NCI-H446 treated with DMSO at 0.1 percent for 48 hours (cell line): ENCODE measurements around the gene DENND2D.

Source experiments
- DNase-seq: peaks from one replicate; lab custom pipeline; 2025; lab: John Stamatoyannopoulos, UW

Gene DENND2D

DNA sequence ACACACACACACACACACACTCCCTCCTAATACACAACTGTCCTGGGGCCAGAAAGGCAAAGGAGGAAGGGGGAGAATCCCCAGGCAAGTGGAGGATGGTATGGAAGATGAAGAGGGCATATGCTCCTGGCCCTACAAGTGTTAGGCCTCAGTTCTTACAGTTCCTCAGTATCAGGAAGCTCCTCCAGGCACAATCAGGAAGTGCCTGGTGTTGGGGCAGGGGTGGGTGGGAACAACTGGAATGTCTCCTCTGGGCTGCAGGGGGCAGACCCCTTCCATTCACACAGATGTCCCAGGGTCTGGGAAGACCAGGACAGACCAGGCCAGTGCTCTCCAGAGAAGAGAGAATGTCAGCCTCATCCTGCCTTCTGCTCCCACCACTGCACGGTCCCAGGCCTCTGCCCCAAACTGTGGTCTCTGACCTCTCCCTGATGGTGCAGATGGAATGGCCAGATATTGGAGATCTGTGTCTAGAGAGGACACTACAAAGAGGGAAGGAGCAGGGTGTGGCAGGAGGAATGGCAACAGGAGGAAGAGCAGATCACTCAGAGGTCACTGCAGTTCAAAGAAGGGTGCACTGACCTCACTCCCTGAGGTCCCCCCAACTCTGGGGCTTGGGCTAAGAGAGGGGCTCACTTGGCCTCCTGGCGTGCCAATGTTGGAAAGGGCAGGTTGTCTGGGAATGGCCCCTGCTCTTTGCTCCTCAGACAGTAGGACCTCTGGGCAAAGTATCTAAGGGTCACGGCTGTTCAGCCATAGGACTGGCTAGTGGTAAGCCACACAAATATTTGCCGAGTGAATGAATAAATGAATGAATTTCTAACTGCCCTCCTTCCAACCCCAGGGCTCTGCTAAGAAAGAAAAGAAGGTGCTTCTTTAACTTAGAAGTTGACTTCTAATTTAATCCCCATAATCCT is 2.5 kb upstream of the DENND2D start:
- no peak for DNase-seq

- DNase-seq, result no peak
These were observed 1.9 kb upstream of the DENND2D start for GRCh38 chr1:111202366-111202706.

GRCh38 chr1:111201275-111202090 is 1.0 kb upstream of the DENND2D start:
- no peak for DNase-seq

- no peak for DNase-seq
These were observed 336 bp upstream of the DENND2D start for GRCh38 chr1:111200802-111201161.

GRCh38 chr1:111199329-111199728 is 1.1 kb downstream of the DENND2D start:
- no peak for DNase-seq

DNA sequence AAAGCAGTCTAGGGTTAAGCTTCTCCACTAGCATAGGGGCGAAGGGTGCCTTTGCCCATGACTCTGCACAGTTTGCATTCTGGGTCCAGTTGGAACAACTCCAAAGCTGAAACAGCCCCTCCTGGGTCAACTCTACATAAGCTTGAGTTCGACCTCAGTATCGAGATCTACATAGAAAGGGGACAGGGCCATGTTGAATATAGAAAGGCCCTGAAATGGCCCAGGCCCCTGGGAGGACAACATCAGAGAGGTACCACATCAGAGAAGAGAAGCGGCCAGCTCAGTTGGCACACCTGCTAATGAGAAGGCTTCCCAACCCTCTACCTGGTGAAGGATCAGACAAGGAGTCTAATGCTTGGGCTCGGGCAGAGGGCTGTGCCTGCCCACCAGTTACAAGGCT is 1.6 kb downstream of the DENND2D start:
- DNase-seq, result no peak

GRCh38 chr1:111197598-111198284 is 2.7 kb downstream of the DENND2D start:
- DNase-seq, result peak; percentile 4

GRCh38 chr1:111196213-111196612 is 4.2 kb downstream of the DENND2D start:
- DNase-seq, result no peak

GRCh38 chr1:111195002-111195684 is 5.3 kb downstream of the DENND2D start:
- no peak for DNase-seq

GRCh38 chr1:111193712-111194480 is 6.5 kb downstream of the DENND2D start:
- no peak for DNase-seq

DNA sequence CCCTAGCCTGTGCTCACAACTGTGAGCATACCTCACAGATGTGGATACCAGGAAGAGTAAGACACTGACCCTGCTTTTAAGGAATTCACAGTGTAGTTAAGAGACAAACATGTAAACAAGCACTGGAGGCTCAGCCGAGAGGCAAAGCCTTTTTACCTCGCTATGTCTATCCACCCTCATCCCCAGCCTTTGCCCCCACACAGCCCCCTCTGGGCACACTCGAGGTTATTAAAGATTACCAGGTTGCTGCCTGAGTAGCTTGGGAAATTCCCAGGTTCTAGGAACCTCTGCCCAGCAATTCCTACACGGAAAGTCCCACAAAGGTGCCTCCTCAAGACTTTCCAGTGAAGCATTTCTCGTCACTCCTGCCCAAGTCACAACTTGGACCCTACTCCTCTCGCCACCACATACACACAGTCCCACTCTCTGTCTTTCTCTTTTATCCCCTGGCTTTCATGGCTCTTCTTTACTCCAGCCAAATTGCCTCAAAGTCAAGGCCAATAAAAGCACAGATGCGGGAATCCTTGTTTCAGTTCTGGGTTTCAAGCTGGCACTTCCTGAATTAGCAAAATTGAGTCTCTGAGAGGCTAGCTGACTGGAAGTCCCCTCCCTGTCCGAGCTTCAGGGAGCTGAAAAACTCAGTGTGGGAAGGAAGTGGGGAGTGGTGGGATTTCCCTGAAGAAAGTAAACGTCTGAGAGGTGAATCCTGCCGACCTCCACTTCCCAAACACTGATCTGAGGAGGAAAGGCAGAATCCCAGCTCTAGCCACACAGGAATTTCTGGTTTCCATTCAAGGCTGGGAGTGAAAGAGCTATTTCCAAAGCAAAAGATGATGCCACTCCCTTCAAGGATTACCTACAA is 7.6 kb downstream of the DENND2D start:
- no peak for DNase-seq

DNA sequence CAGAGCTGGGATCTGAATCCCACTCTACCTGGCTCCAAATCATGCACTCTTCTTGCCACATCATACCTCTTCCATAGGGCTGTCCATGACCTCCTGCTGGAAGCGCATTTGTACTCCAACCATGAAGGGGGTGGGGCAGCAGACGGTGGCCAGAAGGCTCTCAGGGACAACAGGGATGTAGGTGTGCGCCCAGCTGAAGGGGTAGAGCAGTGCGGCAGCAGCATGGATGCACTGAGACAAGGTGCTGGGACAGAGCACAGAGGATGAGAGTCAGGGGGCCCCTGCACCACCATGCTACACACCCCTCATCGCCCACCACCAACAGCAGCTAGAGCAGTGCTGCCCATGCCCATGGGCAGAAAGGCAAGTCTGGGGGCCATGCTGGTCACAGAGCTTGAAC is 8.4 kb downstream of the DENND2D start:
- DNase-seq, result no peak

DNA sequence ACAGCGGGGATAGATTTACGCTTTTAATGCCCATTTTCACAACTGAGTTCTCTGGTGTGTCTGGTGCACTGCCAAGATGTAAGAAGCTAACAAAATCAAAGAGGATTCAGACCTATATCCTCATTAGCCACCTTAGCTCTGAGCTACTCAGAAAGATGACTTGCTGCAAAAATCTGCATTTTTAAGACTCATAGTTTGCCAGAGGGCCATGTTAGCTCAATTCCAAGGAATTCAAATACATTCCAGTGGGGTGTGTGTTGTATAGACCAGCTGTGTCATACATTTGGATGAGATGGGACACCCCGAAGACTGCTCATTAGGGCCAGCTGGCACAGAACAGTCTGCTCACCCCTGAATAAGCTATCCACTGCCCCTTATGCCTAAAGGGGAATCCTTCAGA is 8.9 kb downstream of the DENND2D start:
- no peak for DNase-seq

DNA sequence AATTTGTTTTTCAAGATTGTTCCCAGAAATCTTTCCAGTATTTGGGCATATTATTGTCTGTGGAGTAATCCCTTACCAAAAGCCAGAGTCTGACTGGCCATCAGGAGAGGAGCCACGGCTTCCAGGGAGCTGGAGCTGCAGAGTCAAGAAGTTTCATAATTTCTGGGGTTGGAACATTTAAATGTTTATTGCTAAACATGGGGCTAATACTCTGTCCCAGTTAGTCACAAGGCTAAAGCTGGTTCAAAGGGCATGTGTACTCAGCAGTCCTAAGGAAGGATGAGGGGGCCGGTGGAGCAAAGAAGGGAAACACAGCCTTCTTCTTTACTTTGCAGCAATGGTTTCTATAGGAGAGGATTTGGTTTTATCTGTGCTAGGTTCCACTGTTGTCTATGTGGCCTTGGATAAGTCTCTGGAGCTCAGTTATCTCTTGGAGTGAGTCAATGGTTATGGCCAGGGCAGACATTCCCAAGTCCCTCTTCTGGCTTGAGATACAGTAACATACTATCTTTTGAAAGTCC is 9.5 kb downstream of the DENND2D start:
- DNase-seq, result no peak

- no peak for DNase-seq
These were observed 15.8 kb downstream of the DENND2D start for GRCh38 chr1:111184663-111185062.

DNA sequence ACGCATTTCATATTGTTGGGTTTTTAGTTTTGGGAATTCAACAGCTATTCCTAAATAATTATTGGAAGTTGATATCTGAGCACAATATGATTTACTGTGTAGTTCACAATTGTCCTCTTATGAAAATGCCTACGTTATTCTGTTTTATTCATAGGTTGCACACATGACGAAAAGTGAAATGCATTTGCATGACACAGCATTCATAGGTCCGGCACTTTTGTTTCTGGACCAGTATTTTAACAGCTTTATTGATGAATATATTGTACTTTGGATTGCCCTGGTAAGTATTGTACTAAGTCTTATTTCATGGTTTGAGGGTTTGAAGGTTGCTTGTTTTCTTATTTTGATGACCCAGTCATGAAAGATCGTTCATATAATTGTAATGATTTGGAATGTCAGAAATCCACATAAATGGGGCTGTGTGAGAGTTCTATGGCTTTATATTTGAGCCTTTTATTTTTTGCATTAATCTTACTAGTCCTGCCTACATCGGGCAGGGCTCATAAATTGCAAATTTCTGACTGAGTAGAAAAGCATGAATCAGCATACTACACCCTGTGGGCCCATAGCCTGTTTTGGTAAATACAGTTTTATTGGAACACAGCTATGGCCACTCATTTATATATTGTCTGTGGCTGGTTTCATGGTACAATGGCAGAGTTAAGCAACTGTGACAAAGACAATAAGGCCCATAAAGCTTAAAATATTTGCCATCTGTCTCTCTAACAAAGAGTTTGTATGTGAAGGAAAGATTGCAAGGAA is 17.0 kb downstream of the DENND2D start:
- DNase-seq, result no peak

- no peak for DNase-seq
These were observed 18.4 kb downstream of the DENND2D start for GRCh38 chr1:111182052-111182451.

GRCh38 chr1:111179968-111180533 is 20.4 kb downstream of the DENND2D start:
- no peak for DNase-seq

DNA sequence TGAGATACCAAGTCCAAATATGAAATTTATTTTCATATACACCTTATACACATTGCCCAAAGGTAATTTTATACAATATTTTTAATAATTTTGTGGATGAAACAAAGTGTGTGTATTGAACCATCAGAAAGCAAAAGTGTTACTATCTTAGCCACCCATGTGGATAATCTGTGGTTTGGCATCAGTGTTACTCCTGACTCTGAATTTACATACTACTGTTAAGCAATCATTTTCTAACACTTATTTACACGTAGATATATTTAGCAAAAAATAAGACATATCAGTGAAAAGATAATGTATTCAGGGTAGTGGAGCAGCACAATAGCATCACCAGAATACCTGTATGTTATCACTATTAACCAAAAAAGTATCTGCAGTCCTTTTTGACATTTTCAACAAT is 23.8 kb downstream of the DENND2D start:
- no peak for DNase-seq
